ENCODE data around the gene GEMIN5.
"Not testable (repeated sequence)": the region's sequence is repeated elsewhere in the genome, so short reads cannot be mapped to it uniquely, and the experiment has no call there.

The GEMIN5 gene

GRCh38 chr5:154937718-154938466 lies at the start of gene GEMIN5:
TSS of gene GEMIN5 (minus strand) at chr5:154938211. CDS start at chr5:154938133, 78 bp downstream.
- no peaks in the 10 kb centered on the region for H3K9me3 Mint-ChIP-seq
- H3K27me3 Mint-ChIP-seq: no peaks in the 10 kb centered on the region
- H3K4me1 Mint-ChIP-seq (ENCODE audit: low read depth): peaks cover 65% of the 10 kb centered on the region
- peak within 1 kb of the TSS; percentile 89 for H3K27ac Mint-ChIP-seq
- H3K36me3 Mint-ChIP-seq (ENCODE audit: low read depth): peaks cover 27% of the 10 kb centered on the region
- peak within 1 kb of the TSS; percentile 92 for H3K4me3 Mint-ChIP-seq

- H3K27me3 Mint-ChIP-seq: peaks cover 28% of the 10 kb centered on the region
- no peaks in the 10 kb centered on the region for H3K4me1 Mint-ChIP-seq (ENCODE audit: low read depth)
- H3K4me3 Mint-ChIP-seq: no peak overlapping the region
- H3K36me3 Mint-ChIP-seq (ENCODE audit: low read depth): no peaks in the 10 kb centered on the region
- H3K9me3 Mint-ChIP-seq: no peaks in the 10 kb centered on the region
- no peak overlapping the region for H3K27ac Mint-ChIP-seq
These were observed 48.1 kb upstream of the GEMIN5 start for GRCh38 chr5:154986151-154986550.

DNA sequence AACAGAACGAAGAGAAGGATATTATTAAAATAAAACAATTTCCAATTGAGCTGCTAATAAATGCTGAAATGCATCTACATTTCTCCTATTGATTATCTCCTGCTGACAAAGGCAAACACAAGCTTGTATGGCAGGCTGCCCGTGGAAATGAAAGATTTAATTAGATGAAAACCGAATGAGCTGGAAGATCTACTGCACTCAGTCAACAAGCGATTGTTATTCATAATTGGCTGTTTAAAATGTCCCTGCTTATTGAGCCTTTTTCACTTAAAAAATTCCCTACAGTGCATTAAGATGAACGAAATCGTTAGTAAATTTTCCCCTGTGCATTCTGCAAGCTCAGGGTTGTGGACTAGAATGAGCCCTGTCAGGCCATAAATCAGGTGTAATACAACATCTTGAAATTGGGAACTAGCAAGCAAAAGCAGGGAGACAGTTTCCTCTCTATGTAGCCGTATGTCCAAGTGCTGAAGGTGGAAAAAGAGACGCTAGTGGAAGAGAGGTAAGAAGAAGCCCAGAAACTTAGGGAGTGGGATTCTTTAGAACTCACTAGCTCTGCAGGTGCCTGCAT lies 47.0 kb upstream of the GEMIN5 start:
- Mint-ChIP-seq H3K36me3 (ENCODE audit: low read depth) (no peaks in the 10 kb centered on the region), H3K9me3 (no peaks in the 10 kb centered on the region), H3K4me1 (ENCODE audit: low read depth) (no peaks in the 10 kb centered on the region)

DNA sequence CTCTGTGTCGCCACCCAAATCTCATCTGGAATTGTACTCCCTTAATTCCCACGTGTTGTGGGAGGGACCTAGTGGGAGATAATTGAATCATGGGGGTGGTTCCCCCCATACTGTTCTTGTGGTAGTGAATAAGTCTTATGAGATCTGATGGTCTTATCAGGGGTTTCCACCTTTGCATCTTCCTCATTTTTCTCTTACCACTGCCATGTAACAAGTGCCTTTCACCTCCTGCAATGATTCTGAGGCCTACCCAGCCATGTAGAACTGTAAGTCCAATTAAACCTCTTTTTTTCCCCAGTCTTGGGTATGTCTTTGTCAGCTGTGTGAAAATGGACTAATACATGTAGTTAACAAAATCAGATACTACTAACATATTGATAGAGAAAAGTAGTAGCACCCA lies 40.3 kb upstream of the GEMIN5 start:
- H3K27ac Mint-ChIP-seq; H3K4me1 Mint-ChIP-seq (ENCODE audit: low read depth); H3K9me3 Mint-ChIP-seq; H3K27me3 Mint-ChIP-seq; H3K4me3 Mint-ChIP-seq: not testable (repeated sequence)
- H3K36me3 Mint-ChIP-seq (ENCODE audit: low read depth): peaks cover 18% of the 10 kb centered on the region

More for the DNA sequence above, 47.0 kb upstream of the GEMIN5 start:
- Mint-ChIP-seq H3K27me3 (peaks cover 25% of the 10 kb centered on the region), H3K4me3 (no peak overlapping the region), H3K27ac (no peak overlapping the region)

DNA sequence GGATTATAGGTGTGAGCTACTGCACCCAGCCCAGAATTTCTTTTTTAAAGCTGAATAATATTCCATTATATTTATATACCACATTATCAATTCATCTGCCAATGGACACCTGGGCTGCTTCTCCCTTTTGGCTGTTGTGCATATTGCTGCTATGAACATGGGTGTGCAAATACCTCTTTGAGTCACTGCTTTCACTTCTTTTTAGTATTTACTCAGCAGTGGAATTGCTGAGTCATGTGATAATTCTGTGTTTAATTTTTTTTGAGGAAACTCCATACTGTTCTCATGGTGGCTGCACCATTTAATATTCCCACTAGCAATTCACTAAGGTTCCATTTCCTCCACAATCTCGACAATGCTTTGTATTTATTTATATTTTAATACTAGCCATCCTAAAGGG lies 39.4 kb upstream of the GEMIN5 start:
- H3K4me1 Mint-ChIP-seq (ENCODE audit: low read depth): peaks cover 9% of the 10 kb centered on the region
- H3K27me3 Mint-ChIP-seq: no peaks in the 10 kb centered on the region
- no peak overlapping the region for H3K27ac Mint-ChIP-seq
- peaks cover 18% of the 10 kb centered on the region for H3K36me3 Mint-ChIP-seq (ENCODE audit: low read depth)
- H3K4me3 Mint-ChIP-seq: no peak overlapping the region
- H3K9me3 Mint-ChIP-seq: no peaks in the 10 kb centered on the region

DNA sequence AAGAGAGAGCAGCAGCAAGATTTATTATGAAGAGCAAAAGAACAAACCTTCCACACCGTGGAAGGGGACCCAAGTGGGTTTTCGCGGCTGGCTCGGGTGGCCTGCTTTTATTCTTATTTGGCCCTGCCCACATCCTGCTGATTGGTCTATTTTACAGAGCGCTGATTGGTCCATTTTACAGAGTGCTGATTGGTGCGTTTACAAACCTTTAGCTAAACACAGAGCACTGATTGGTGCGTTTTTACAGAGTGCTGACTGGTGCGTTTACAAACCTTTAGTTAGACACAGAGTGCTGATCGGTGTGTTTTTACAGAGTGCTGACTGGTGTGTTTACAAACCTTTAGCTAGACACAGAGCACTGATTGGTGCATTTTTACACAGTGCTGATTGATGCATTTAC lies 38.1 kb upstream of the GEMIN5 start:
- H3K27me3 Mint-ChIP-seq; H3K27ac Mint-ChIP-seq; H3K9me3 Mint-ChIP-seq; H3K4me3 Mint-ChIP-seq; H3K4me1 Mint-ChIP-seq (ENCODE audit: low read depth): not testable (repeated sequence)
- H3K36me3 Mint-ChIP-seq (ENCODE audit: low read depth): peaks cover 18% of the 10 kb centered on the region

DNA sequence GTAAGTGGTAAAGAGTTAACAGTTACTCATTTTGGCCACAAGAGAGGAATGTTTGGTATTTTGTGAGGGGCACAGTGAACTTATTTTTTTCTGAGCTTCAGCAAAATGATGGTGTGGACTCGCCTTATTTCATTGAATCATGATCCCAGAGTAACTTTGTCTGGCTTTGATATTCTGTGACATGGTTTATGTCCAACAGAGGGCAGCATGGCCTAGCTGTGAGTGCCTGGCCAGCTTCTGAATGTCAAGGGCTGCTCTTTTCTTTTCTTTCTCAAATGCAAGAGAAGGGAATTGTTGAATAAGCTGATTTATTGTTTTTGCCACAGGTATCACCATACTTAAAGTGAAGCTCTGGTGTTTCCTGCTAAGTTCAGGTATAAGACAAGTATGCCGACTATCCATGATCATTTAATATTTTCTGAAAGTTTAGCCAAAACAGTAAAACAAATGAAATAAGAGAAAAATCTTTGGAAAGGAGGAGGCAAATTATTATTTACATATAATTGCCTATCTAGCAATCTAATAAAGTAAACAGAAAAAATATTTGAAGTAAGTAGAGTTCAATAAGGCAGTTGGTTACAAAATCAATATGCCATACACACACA lies 34.6 kb upstream of the GEMIN5 start:
- Mint-ChIP-seq H3K4me3 (no peak overlapping the region), H3K27me3 (no peaks in the 10 kb centered on the region), H3K36me3 (ENCODE audit: low read depth) (peaks cover 39% of the 10 kb centered on the region), H3K27ac (no peak overlapping the region), H3K9me3 (no peaks in the 10 kb centered on the region), H3K4me1 (ENCODE audit: low read depth) (peaks cover 3% of the 10 kb centered on the region)

DNA sequence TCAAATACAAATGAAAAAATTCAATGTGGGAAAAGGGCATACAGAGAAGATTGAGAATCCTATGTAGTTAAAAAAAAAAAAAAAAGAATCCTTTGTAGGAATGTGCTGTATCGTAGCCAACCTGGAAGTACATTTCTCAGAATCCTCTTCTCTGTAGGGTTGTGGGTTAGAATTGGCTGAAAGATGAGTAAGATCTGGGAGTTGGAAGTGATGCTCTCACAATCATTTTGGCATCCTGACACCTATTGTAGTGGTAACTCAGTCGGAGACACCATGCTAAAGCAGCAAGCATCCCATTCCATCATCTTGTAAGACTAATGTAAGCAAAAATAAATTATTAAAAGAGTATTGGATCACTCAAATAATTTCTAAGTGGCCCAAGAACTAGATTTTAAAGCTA lies 33.5 kb upstream of the GEMIN5 start:
- Mint-ChIP-seq H3K27ac (no peak overlapping the region), H3K36me3 (ENCODE audit: low read depth) (peaks cover 45% of the 10 kb centered on the region), H3K4me3 (no peak overlapping the region), H3K4me1 (ENCODE audit: low read depth) (no peaks in the 10 kb centered on the region), H3K27me3 (no peaks in the 10 kb centered on the region), H3K9me3 (no peaks in the 10 kb centered on the region)

DNA sequence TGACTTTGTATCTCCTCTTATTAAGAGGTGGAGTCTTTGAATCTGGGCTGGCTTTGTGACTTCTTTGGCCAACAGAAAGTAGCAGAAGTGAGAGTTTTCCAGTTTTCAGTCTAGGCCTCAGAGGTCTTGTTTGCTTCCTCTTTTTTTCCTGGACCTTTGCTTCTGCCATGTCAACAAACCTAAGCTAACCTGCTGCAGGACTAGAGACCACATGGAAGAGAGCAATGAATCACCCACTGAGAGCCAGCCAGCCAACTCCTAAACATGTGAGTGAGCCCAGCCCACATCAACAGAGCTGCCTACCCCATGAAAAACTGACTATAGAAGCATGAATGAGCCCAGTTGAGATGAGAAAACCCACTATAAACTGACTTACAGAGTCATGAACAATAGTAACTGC lies 32.7 kb upstream of the GEMIN5 start:
- Mint-ChIP-seq H3K4me3 (no peak overlapping the region), H3K9me3 (no peaks in the 10 kb centered on the region), H3K36me3 (ENCODE audit: low read depth) (peaks cover 46% of the 10 kb centered on the region), H3K4me1 (ENCODE audit: low read depth) (no peaks in the 10 kb centered on the region), H3K27me3 (no peaks in the 10 kb centered on the region), H3K27ac (no peak overlapping the region)

DNA sequence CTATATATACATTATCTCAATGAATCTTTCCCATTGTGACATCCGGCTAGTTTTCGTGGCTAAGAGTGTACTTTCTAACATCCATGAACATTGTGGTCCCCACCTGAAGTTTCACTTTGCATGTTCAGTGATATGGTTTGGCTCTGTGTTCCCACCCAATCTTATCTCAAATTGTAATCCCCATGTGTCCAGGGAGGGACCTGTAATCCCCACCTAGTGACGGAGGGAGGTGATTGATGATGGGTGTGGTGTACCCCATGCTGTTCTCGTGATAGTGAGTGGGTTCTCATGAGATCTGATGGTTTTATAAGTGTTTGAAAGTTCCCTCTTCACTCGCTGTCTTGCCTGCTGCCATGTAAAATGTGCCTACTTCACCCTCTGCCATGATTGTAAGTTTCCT lies 30.9 kb upstream of the GEMIN5 start:
- Mint-ChIP-seq H3K4me3 (no peak overlapping the region), H3K9me3 (no peaks in the 10 kb centered on the region), H3K36me3 (ENCODE audit: low read depth) (peaks cover 46% of the 10 kb centered on the region), H3K4me1 (ENCODE audit: low read depth) (no peaks in the 10 kb centered on the region), H3K27ac (no peak overlapping the region), H3K27me3 (no peaks in the 10 kb centered on the region)

DNA sequence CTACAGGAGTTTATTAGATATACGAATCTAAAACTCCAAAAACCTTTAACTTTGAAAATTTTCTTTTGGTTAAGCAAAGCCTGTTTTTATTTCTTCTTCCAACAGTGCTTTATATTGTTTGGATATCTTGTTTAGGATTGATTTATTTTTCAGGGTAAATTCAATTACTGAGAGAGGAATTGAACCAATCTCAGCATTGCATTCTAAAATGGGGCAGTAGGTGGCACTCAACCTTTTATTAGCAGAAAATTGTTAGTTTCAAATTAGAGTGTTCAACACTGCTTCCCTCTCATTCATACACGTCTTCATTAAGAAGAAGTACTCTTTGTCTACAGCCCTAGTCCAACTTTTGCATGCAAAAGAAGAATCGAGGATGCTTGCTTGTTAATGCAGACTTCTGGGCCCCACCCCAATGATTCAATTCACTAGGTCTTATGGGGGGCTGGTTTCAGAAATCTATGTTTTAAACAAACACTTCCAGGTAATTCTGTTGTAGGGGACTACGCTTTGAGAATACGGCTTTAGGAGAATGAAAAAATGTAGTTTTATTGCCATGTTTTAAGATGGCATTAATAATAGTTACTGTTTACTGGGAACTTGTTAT lies 29.5 kb upstream of the GEMIN5 start:
- Mint-ChIP-seq H3K9me3 (no peaks in the 10 kb centered on the region), H3K27ac (no peak overlapping the region), H3K27me3 (no peaks in the 10 kb centered on the region), H3K4me3 (no peak overlapping the region), H3K4me1 (ENCODE audit: low read depth) (no peaks in the 10 kb centered on the region), H3K36me3 (ENCODE audit: low read depth) (peaks cover 48% of the 10 kb centered on the region)

DNA sequence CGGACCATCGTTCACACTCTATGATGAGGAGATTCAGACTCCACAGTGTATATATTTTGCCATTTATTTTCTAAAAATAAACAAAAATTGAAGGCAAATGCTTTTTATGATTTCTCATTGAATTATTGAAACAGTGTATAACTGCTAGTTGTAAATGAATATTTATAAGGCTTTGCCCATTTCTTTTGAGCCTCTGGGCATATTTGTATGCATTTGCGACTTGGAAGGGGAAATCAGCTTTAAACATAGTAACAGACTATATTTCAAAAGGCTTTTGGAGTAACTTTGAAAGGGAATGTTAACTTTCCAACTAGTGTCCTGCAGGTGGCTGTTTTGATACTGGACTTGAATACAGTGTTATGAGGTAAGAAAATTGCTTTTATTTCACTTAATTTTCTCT lies 28.9 kb upstream of the GEMIN5 start:
- H3K4me3 Mint-ChIP-seq: no peak overlapping the region
- no peaks in the 10 kb centered on the region for H3K9me3 Mint-ChIP-seq
- H3K27ac Mint-ChIP-seq: no peak overlapping the region
- peaks cover 51% of the 10 kb centered on the region for H3K36me3 Mint-ChIP-seq (ENCODE audit: low read depth)
- no peaks in the 10 kb centered on the region for H3K27me3 Mint-ChIP-seq
- no peaks in the 10 kb centered on the region for H3K4me1 Mint-ChIP-seq (ENCODE audit: low read depth)

DNA sequence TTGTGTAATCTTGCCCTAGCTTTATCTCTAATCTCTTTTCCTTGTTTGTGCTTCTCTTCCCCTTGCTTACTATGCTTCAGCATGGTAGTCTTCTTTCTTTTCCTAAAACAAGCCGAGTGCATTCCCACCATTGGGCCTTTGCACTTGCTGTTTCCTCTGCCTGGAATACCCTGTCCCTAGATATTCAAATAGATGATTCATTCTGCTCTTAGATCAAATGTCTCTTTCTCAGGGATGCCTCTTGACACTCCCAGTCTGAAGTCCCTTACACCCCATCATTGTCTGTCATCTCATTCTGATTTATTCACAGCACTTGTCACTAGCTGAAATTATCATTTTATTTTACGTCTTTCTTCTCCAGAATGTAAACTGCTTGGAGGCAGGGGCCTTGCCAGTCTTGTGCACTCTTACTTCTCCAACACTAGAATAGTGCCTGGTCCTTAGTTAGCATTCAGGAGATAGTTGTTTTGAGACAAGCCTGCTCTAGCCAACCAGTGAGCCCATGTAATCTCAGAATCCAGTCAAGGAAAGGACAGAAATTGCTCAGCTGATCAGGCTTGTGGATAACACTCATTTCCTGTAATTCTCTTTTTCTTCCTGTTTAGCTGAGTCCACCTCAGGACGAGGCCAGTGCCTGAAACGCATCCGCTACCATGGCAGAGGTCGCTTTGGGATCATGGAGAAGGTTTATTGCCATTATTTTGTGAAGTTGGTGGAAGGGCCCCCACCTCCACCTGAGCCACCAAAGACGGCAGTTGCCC lies 28.2 kb upstream of the GEMIN5 start:
- Mint-ChIP-seq H3K4me1 (ENCODE audit: low read depth) (no peaks in the 10 kb centered on the region), H3K27ac (no peak overlapping the region), H3K4me3 (no peak overlapping the region), H3K9me3 (no peaks in the 10 kb centered on the region), H3K36me3 (ENCODE audit: low read depth) (peaks cover 52% of the 10 kb centered on the region), H3K27me3 (no peaks in the 10 kb centered on the region)

- no peaks in the 10 kb centered on the region for H3K9me3 Mint-ChIP-seq
- H3K27ac Mint-ChIP-seq: no peak overlapping the region
- no peaks in the 10 kb centered on the region for H3K27me3 Mint-ChIP-seq
- H3K4me1 Mint-ChIP-seq (ENCODE audit: low read depth): no peaks in the 10 kb centered on the region
- no peak overlapping the region for H3K4me3 Mint-ChIP-seq
- peaks cover 56% of the 10 kb centered on the region for H3K36me3 Mint-ChIP-seq (ENCODE audit: low read depth)
These were observed 24.5 kb upstream of the GEMIN5 start for GRCh38 chr5:154962494-154962893.

DNA sequence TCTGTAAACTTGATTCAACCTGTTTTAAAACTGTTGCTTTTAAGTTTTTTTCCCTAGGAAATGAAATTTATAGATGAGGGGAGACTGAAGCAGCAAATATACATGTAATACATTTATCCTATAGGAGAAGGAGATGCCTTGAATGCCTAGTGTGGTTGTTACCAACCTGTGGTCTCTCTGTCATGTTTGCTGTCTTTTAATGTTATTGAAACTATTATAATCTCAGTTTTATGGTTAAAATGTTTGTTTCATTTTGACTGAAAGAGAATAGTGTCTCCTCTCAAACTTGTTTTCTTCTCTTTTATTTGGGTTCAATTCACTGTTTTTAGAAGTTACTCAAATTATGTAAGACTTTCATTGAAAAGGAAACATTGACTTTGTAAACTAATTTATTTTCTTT lies 18.7 kb upstream of the GEMIN5 start:
- H3K27ac Mint-ChIP-seq: no peak overlapping the region
- H3K9me3 Mint-ChIP-seq: no peaks in the 10 kb centered on the region
- no peak overlapping the region for H3K4me3 Mint-ChIP-seq
- H3K4me1 Mint-ChIP-seq (ENCODE audit: low read depth): peaks cover 7% of the 10 kb centered on the region
- peaks cover 44% of the 10 kb centered on the region for H3K36me3 Mint-ChIP-seq (ENCODE audit: low read depth)
- H3K27me3 Mint-ChIP-seq: no peaks in the 10 kb centered on the region
